Natural killer cell (primary cell): ENCODE data around the gene CERS6. TPM values are rescaled to one million over a fixed set of nuclear protein-coding genes. Genes with fewer than 3 reads are reported as not detected.

Experiments
- ATAC-seq, 3 donors: fragments of 150-1000 bp in 2 of 3; fragments of 200-7000 bp in 1 of 3; cut with Tn5 transposase; 1 replicate in 1 of 3; 2 replicates in 2 of 3; pipeline ENCODE4 v1.10.0; 2021; ENCODE audit warnings: mild to moderate bottlenecking in 2 of 3, moderate library complexity in 2 of 3
- DNase-seq, 2 donors: peaks; one replicate each; pipeline versions ENCODE4 v3.0.0 to v3.0.0-alpha.2; 2013 to 2021; ENCODE audit warnings: mixed read lengths in 1 of 2
- H3K27ac ChIP-seq: one replicate; pipeline ENCODE4 v1.5.1; 2013; ENCODE audit warnings: mild to moderate bottlenecking, low read length
- H3K27me3 ChIP-seq: one replicate; pipeline ENCODE4 v1.6.1; 2013; ENCODE audit warnings: low read length; ENCODE audit not compliant: control insufficient read depth, insufficient read depth
- H3K36me3 ChIP-seq: one replicate; pipeline ENCODE4 v1.6.1; 2013; ENCODE audit warnings: low read length; ENCODE audit not compliant: control insufficient read depth, insufficient read depth
- H3K4me1 ChIP-seq: one replicate; pipeline ENCODE4 v1.6.1; 2013; ENCODE audit warnings: low read length; ENCODE audit not compliant: control insufficient read depth, insufficient read depth
- H3K4me3 ChIP-seq: one replicate; pipeline ENCODE4 v1.5.1; 2013; ENCODE audit warnings: low read length
- H3K9me3 ChIP-seq: one replicate; pipeline ENCODE4 v1.6.1; 2013; ENCODE audit warnings: low read length; ENCODE audit not compliant: control insufficient read depth, insufficient read depth
- H3K27ac Mint-ChIP-seq, 2 donors: one replicate each; pipeline ENCODE4 v1.8.0; 2022; ENCODE audit warnings: mild to moderate bottlenecking in 2 of 2, mixed read lengths in 2 of 2, moderate library complexity in 1 of 2
- H3K27me3 Mint-ChIP-seq, 2 donors: one replicate each; pipeline ENCODE4 v1.8.0; 2022; ENCODE audit warnings: low read depth in 2 of 2, mixed read lengths in 2 of 2
- H3K36me3 Mint-ChIP-seq: one replicate; pipeline ENCODE4 v1.8.0; 2022; ENCODE audit warnings: mixed read lengths
- H3K4me1 Mint-ChIP-seq, 2 donors: one replicate each; pipeline ENCODE4 v1.8.0; 2022; ENCODE audit warnings: mixed read lengths in 2 of 2
- H3K4me3 Mint-ChIP-seq: one replicate; pipeline ENCODE4 v1.8.0; 2022; ENCODE audit warnings: mild to moderate bottlenecking, moderate library complexity, mixed read lengths
- H3K9me3 Mint-ChIP-seq, 2 donors: one replicate each; pipeline ENCODE4 v1.8.0; 2022; ENCODE audit warnings: mixed read lengths in 2 of 2
- WGBS: methylation state at CpG from one replicate; pipeline ENCODE4 v1.1.7; 2013; ENCODE audit warnings: missing lambda C conversion rate; ENCODE audit not compliant: insufficient coverage; 5-methylcytosine and 5-hydroxymethylcytosine counted together
- intact Hi-C: fragments of 100-400 bp; cut with micrococcal nuclease; formaldehyde crosslinking; loops from one replicate; pipeline ENCODE4 v1.14.2; 2022
- total RNA-seq, 4 donors: library from RNA; stranded (reverse); fragments of 120-200 nt in 1 of 4; gene quantifications; one replicate each; pipeline versions ENCODE4 v1.2.3 to v1.2.4, GENCODE V29; 2013 to 2022
- TF ChIP-seq, protein P1 (sequence below): fragments of 200-600 bp; IDR thresholded peaks from one replicate; pipeline ENCODE4 v1.8.0; 2022; ENCODE audit warnings: antibody characterized with exemption

Gene CERS6
- total RNA-seq, 3 donors from 2014 or later (not counting 1 experiment from before 2014, with no cell fraction given): 9.1 to 13.5 (median 11.8) TPM

DNA sequence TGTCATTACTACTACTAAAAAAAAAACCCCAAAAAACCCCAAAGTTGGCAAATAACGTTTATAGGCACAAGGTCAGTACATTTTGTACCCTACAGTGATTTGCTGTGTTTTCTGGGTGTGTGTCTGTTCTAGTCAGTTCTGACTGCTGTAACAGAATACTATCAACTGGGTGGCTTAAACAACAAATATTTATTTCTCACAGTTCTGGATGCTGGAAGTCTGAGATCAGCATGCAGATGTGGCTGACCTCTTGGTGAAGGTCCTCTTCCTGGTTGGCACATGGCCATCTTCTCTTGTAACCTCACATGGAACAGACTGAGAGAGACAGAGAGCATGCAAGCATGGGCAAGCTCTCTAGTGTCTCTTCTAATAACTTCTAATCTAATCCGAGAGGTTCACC is 103.1 kb downstream of the CERS6 start:
- TF ChIP-seq, protein P1, sequence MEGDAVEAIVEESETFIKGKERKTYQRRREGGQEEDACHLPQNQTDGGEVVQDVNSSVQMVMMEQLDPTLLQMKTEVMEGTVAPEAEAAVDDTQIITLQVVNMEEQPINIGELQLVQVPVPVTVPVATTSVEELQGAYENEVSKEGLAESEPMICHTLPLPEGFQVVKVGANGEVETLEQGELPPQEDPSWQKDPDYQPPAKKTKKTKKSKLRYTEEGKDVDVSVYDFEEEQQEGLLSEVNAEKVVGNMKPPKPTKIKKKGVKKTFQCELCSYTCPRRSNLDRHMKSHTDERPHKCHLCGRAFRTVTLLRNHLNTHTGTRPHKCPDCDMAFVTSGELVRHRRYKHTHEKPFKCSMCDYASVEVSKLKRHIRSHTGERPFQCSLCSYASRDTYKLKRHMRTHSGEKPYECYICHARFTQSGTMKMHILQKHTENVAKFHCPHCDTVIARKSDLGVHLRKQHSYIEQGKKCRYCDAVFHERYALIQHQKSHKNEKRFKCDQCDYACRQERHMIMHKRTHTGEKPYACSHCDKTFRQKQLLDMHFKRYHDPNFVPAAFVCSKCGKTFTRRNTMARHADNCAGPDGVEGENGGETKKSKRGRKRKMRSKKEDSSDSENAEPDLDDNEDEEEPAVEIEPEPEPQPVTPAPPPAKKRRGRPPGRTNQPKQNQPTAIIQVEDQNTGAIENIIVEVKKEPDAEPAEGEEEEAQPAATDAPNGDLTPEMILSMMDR: no peak
- Mint-ChIP-seq H3K27ac (no peak overlapping the region), H3K9me3 (no peaks in the 10 kb centered on the region), H3K4me1 (peaks cover 4 to 5% of the 10 kb centered on the region in 2 donors), H3K27me3 (no peaks in the 10 kb centered on the region), H3K36me3 (peaks cover 8% of the 10 kb centered on the region), H3K4me3 (no peak overlapping the region)
- peaks cover 9% of the 10 kb centered on the region for H3K36me3 ChIP-seq
- no peaks in the 10 kb centered on the region for H3K27me3 ChIP-seq
- H3K4me1 ChIP-seq: no peaks in the 10 kb centered on the region
- WGBS: 95% methylated on average over 1 of the region's 2 CpGs
- no peaks in the 10 kb centered on the region for H3K9me3 ChIP-seq
- ATAC-seq: no peak
- no peak for DNase-seq
- H3K27ac ChIP-seq: no peak overlapping the region
- no peak overlapping the region for H3K4me3 ChIP-seq
- intact Hi-C loops: no loop called here

DNA sequence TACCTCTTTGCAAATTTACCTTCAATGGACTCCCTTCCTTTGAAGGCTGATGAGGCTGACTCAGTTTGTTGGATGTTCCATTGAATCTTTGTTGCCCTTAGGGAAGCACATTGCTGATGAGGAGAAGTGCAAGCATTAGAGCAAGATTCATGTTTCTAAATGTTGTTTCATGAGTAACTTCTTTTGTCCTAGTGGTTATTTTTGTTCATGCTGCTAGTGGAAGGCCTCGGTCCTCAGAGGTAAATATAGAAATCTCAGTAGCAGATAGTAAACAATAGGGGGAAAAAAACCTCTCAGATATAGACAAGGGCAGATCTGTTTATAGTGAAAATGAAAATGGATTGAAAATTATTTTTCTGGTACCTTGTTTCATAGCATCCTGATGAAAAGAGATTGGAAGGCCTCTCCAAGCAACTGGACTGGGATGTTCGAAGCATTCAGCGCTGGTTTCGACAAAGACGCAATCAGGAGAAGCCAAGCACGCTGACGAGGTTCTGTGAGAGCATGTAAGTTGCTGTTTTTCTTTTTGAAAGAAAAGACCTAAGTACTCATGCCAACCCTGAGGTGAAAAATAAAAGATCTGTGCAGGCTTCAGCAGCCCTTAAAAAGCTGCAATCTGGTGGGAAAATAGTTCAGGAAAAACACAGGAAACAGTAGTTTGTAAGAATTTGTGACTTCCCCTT is 104.9 kb downstream of the CERS6 start:
- no peak for DNase-seq
- no peak for ATAC-seq
- 96% methylated on average over 7 of the region's 7 CpGs for WGBS
- H3K27ac ChIP-seq: no peak overlapping the region
- Mint-ChIP-seq H3K36me3 (peaks cover 8% of the 10 kb centered on the region), H3K4me3 (no peak overlapping the region), H3K27me3 (no peaks in the 10 kb centered on the region), H3K9me3 (no peaks in the 10 kb centered on the region), H3K27ac (no peak overlapping the region), H3K4me1 (peaks cover 14 to 15% of the 10 kb centered on the region in 2 donors)
- H3K4me1 ChIP-seq: no peaks in the 10 kb centered on the region
- peaks cover 9% of the 10 kb centered on the region for H3K36me3 ChIP-seq
- TF ChIP-seq, protein P1: no peak
- intact Hi-C loops: no loop called here
- no peaks in the 10 kb centered on the region for H3K9me3 ChIP-seq
- H3K27me3 ChIP-seq: no peaks in the 10 kb centered on the region
- no peak overlapping the region for H3K4me3 ChIP-seq

DNA sequence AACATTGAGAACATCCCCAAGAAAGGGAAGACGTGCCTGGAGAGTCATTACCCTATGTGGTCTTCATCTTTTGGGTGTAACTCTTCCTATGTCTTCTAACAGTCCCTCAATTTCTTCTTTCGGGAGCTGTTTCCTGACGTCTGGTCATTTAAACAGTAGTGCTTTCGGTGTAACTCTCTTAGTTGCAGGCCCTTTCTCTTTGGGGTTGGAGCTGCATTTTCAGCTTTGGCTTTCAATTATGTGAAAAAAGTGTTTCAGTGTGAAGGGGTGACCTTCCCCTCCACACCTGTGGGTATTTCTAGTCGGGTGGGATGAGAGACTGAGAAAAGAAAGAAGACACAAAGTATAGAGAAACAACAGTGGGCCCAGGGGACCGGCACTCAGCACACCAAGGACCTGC is 105.9 kb downstream of the CERS6 start:
- Histone ChIP-seq H3K27me3 (no peaks in the 10 kb centered on the region), H3K36me3 (peaks cover 9% of the 10 kb centered on the region), H3K9me3 (no peaks in the 10 kb centered on the region), H3K4me3 (no peak overlapping the region), H3K4me1 (no peaks in the 10 kb centered on the region), H3K27ac (no peak overlapping the region)
- no peak overlapping the region for H3K4me3 Mint-ChIP-seq
- no peak overlapping the region for H3K27ac Mint-ChIP-seq
- TF ChIP-seq, protein P1: no peak
- intact Hi-C loops: no loop called here
- ATAC-seq (no peak), DNase-seq (no peak)
- no peaks in the 10 kb centered on the region for H3K9me3 Mint-ChIP-seq
- WGBS: 92% methylated on average over 6 of the region's 6 CpGs
- no peaks in the 10 kb centered on the region for H3K27me3 Mint-ChIP-seq
- H3K36me3 Mint-ChIP-seq: peaks cover 8% of the 10 kb centered on the region
- peaks cover 14 to 15% of the 10 kb centered on the region in 2 donors for H3K4me1 Mint-ChIP-seq

DNA sequence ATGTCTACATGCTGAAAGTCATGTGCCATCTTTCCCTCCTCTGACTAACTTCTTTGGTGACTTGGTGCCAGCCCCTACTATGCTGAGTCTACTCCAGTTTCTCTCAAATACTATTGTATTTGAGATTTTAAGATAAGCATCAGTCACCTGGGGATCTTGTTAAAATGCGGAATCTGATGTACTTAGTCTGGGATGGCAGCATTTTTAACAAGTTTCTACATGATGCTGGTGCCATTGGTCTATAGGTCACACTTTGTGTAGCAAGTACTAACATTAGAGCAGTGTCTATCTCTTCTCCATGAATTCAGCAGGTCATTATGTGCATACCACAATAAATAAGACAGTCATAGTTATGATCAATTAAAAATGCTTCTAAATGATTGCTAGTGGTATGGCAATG is 106.9 kb downstream of the CERS6 start:
- TF ChIP-seq, protein P1: no peak
- no peak overlapping the region for H3K4me3 ChIP-seq
- no peak overlapping the region for H3K4me3 Mint-ChIP-seq
- no peaks in the 10 kb centered on the region for H3K9me3 ChIP-seq
- intact Hi-C loops: no loop called here
- no peak overlapping the region for H3K27ac ChIP-seq
- H3K4me1 Mint-ChIP-seq: peaks cover 14 to 15% of the 10 kb centered on the region in 2 donors
- no peak overlapping the region for H3K27ac Mint-ChIP-seq
- no peaks in the 10 kb centered on the region for H3K9me3 Mint-ChIP-seq
- no peaks in the 10 kb centered on the region for H3K27me3 ChIP-seq
- DNase-seq: no peak
- peaks cover 9% of the 10 kb centered on the region for H3K36me3 ChIP-seq
- peaks cover 8% of the 10 kb centered on the region for H3K36me3 Mint-ChIP-seq
- ATAC-seq: no peak
- H3K4me1 ChIP-seq: no peaks in the 10 kb centered on the region
- WGBS: 100% methylated on average over 1 of the region's 1 CpG
- no peaks in the 10 kb centered on the region for H3K27me3 Mint-ChIP-seq
